GM18520 (cell line): ENCODE data around the gene ACACB.
"Not testable (repeated sequence)": the region's sequence is repeated elsewhere in the genome, so short reads cannot be mapped to it uniquely, and the experiment has no call there.

Experiments used
- ATAC-seq: cut with Tn5 transposase; IDR thresholded peaks from one replicate; pipeline ENCODE4 v1.9.1; 2021; ENCODE audit not compliant: unreplicated experiment

ACACB gene

DNA sequence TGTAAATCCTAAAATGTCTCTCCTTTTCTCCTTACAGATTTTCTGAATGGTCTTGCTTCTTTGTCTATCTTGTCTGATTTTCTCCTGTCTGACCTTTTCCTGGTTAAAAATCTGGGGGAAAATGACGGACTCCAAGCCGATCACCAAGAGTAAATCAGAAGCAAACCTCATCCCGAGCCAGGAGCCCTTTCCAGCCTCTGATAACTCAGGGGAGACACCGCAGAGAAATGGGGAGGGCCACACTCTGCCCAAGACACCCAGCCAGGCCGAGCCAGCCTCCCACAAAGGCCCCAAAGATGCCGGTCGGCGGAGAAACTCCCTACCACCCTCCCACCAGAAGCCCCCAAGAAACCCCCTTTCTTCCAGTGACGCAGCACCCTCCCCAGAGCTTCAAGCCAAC is 23.0 kb downstream of the ACACB start:
- no peak for ATAC-seq

DNA sequence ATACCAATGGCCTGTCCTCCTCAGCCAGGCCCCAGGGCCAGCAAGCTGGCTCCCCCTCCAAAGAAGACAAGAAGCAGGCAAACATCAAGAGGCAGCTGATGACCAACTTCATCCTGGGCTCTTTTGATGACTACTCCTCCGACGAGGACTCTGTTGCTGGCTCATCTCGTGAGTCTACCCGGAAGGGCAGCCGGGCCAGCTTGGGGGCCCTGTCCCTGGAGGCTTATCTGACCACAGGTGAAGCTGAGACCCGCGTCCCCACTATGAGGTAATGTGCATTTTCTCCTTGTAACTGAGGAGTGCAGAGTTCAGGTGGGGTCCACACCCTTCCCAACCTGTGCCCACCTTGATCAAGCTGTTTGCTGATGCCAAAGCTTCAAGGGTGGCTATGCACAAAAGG is 23.4 kb downstream of the ACACB start:
- ATAC-seq, result no peak

DNA sequence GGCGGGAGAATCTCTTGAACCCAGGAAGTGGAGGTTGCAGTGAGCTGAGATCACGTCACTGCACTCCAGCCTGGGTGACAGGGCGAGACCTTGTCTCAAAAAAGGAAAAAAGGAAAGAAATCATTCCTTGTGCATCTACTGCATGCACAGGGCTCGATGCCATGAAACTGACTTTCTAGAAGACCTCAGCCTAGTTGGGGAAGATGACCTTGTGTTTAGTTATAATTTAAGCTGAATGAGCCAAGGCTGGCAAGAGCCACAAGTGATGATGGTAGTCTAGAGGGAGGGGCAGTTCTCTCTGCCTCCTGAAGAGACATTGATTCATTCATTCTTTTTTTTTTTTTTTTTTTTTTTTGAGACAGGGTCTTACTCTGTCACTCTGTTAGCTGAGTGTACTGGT is 24.2 kb downstream of the ACACB start:
- no peak for ATAC-seq

DNA sequence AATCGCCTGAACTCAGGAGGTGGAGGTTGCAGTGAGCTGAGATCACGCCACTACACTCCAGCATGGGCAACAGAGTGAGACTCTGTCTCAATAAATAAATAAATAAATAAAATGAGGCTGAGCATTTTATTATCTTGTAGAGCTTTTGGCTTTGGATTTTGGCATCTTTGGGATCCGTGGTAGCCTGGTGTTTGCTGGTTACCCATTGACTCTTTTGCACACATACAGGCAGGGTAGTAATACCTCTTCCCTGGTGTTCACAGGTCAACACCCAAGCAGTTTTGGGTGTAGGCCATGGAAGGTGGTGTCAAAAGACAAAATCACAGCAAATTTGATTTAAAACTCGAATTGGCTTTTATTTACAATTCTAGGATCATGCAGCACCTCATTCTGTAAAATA is 27.8 kb downstream of the ACACB start:
- ATAC-seq, result no peak

DNA sequence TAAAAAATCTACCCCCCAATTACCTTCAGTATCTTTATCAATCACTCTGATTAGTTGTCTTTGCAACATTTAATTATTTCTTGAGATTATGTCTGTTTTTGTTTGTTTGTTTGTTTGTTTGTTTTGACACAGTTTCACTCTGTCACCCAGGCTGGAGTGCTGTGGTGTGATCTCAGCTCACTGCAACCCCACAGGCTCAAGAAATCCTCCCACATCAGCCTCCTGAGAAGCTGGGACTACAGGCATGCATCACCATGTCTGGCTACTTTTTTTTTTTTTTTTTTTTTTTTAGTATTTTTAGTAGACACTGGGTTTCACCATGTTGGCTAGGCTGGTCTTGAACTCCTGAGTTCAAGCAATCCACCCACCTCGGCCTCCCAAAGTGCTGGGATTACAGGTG is 30.7 kb downstream of the ACACB start:
- not testable (repeated sequence) for ATAC-seq

DNA sequence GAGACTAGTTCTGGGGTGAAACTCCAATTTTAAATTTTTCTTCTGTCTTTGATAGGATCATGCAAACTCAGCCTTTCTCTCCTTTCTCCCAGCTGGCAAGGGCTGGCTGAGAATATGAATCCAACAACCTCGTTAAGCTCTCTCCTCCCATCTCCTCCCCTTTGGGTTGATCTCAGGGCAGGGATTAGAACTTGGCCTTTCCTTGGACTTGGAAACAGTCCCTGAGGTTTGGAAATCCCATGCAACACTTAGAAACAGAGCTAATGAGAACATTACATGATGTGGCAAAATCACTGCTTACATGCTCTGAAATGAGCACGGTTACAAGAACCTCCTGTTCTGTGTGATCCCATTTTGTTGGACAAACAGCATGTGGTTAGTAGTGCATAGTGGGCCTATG is 31.6 kb downstream of the ACACB start:
- ATAC-seq, result no peak

DNA sequence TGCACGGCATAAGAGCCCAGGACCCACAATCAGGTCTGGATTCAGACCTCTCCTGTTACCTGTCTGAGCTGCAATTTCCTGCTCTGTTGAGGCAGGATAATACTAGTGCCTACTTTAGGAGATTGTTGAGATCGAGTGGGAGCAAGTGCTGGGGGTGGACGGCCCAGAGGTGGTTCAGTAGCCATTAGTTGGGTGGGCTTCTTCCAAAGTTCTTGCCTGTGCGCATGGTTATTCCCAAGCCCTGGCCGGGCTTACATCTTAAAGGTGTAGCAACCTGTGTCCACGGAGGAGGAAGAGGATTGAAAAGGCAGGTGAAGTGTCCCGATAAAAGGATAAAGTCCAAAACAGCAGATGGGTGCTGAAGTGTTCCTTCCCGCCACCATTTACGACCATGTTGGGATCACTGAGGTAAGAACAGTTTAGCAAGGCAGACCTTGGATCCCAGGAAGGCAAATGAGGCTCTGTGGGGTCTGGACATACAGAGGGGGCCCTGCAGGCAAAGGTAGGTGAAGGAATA is 33.8 kb downstream of the ACACB start:
- no peak for ATAC-seq

DNA sequence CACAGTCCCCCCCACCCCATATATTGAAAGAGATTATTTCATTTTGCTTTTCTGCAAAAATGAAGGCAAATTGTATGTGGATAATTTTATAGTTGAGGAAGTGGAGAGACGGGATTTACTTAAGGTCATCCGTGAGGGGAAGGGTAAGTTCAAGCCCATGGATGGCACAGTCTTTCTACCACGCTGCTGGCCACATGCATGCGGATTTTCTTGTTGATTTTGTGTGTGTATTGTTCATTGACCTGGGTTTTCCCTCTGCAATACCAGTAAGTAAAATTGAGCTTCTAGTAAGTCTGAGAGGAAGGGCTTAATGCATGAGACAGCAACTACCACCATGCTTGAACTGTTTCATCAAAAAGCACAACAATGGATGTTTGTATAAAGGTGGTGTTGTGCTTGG is 35.1 kb downstream of the ACACB start:
- no peak for ATAC-seq

DNA sequence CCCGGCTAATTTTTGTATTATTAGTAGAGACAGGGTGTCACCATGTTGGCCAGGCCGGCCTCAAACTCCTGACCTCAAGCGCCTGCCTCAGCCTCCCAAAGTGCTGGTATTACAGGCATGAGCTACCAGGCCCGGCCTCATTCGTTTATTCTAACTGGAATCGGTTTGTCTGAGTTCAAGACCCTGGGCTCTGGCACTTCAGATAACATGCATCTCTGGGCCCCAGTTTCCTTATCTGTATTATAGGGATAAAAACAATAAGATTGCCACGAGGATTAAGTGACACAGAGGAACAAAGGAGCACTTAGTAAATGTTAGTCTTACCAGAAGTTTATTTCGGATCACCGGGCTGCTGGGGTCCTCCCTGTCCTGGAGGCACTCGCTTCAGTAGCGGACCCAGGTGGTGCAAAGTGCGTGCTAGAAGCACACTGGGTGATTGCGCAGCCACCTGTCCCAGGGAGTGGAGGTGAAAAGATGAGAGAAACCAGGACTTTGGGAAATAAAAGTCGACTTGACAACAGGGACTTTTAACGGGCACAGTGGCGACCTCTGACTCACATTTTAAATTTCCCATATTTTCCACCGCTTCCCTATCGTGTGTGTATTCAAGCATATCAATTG is 37.5 kb downstream of the ACACB start:
- ATAC-seq, result no peak

DNA sequence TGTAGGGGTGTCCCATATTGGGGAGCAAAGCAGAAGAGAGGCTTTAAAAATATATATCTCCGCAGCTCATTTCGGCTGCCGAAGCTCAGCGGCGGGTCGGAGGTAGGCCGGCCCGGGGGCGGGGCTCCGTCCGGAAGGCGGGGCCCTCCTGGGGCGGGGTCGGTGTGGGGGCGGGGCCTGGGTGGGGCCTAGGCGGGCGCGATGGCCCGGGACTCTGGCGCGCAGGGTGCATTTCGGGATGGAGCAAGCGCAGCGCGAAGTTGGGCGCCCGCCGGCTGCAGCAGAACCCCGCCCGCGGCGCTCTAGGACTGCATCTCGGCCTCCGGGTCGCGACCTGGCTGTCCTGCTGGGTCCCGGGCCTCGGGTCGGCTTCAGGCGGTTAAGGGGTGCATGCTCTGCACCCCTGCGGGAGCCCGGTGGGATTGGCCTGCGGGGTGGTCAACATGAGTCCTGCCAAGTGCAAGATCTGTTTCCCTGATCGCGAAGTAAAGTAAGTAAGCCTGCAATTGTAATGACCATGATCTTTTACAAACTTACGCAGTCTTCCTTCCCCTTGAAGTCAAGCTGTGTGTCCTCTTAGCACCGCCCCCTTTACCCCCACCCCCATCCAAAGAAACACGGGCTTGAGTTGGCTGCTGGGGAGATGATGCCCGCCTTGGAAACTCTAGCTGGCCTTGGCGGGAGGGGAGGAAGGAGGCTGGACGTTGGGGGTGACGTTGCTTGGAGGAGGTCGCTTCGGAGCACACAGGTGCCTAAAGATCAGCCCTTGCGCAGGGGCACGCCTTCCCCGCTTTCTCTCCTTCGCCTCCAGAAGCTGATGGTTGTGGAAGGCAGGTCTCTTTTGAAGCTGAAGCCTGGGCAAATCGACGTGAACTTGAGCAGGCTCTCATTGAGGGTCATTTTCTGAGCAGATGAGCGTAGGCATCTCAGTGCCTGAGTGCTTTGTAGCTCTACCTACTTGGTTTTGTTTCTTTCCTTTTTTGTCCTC is 38.4 kb downstream of the ACACB start:
- ATAC-seq, result peak; percentile 58

DNA sequence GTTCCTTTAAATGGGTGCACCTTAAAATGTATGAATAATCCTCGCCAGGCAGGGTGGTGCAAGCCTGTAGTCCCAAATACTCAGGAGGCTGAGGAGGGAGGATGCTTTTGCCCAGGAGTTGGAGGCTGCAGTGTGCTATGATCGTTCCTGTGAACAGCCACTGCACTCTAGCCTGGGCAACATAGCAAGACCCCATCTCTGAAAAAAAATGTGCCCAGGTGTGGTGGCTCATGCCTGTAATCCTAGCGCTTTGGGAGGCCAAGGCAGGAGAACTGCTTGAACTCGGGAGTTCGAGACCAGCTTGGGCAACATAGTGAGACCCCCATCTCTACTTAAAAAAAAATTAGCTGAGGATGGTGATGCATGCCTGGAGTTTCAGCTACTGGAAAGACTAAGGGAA is 39.6 kb downstream of the ACACB start:
- no peak for ATAC-seq

DNA sequence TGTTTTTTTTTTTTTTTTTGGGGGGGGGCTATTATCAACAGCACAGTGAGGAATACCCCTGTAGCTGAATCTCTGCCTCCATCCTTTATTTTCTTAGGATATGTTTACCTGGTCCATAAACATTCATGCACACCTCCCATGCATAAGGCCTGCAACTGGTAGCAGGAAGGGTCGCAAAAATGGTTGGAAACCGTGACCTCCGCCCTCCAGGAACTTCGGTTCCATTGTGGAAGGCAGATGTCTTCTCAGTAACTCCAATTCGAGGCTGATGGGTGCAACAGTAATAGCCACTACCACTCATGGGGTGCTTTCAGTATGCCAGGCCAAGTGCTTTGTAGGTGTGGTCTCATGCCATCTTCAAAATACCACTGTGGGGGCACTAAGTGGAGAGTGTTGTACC is 40.2 kb downstream of the ACACB start:
- ATAC-seq, result no peak

DNA sequence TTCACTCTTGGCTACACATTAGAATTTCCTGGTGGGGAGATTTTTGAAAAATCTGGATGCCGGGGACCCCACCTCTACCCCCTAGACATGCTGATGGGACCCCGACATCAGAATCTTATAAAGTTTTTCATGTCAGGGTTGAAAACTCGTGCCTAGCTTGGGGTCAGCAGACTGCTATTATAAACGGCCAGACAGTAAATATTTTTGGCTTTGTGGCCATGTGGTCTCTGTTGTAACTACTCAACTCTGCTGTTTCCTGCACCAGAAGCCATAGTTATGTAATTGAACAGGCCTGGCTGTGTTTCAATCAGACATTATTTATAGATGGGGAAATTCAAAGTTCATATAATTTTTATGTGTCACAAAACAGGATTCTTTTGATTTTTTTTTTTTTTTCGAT is 41.6 kb downstream of the ACACB start:
- ATAC-seq, result no peak

DNA sequence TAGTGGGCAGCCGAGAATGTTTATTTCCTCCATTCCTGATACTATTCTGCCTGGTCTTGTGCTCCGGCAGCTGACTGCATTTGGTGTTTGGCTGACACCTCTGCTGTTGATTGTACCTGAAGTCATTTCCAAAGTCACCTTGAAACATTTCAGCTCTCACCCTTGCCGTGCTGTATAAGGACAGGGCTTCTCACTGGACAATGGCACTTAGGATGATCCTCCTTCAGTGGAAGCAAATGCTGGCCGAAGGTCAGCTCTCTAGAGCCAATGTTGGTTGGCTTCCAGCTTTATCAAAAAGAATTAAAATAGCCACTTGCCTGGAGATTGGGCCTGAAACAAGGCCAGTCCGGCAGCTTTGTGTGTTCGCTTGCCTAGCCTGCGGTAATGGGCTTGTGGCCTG is 44.0 kb downstream of the ACACB start:
- no peak for ATAC-seq

DNA sequence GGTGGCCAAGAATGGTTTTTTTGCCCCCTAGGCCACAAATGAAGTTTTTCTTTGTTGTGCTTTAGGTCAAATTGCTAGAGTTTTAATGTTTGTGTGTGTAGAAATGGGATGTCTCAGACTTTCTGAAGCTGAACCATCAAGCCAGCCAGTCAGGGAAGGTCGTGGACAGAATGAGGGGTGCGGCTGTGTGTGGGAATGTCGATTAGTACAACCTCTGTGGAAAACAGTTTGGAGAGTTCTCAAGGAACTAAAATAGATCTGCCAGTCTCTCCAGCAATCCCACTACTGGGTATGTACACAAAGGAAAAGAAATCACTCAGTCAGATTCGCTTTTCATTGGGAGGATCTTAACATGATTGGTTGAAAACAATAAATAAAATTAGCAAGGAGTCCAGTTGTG is 44.5 kb downstream of the ACACB start:
- ATAC-seq, result no peak

DNA sequence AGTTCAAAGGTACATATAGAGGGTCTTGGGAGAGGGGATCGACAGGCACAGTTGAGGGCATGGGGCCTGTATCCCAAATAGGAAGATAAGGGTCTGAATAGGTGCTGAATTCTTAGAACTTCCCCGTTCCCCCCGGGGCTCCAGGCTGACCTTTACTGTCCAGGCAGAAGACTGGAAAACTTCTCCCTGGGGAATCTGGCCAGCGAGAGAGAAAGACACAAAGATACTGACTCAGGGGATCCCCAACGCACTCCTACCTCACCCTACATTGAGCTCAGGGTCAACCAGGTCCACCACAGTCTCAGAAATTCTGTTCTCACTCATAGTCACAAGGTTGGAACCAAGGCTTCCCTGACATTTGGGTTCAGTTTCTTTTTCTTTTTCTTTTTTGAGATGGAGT is 46.2 kb downstream of the ACACB start:
- ATAC-seq, result no peak

DNA sequence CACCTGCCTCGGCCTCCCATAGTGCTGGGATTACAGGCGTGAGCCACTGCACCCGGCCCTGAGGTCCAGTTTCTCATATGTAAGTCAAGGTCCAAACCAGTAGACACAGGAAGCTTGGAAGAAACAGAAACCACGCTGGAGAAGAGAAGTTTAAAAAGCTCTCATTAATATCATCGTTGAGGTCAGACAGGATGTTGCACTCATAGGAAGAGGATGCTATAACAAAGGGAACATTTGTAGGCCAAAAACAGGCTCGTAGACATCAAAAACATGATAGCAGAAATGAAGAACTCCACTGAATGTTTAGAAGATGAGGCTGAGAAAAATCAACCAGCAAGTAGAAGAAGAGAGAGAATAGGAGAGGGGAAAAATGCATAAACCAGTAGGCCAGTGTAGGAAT is 46.8 kb downstream of the ACACB start:
- no peak for ATAC-seq

DNA sequence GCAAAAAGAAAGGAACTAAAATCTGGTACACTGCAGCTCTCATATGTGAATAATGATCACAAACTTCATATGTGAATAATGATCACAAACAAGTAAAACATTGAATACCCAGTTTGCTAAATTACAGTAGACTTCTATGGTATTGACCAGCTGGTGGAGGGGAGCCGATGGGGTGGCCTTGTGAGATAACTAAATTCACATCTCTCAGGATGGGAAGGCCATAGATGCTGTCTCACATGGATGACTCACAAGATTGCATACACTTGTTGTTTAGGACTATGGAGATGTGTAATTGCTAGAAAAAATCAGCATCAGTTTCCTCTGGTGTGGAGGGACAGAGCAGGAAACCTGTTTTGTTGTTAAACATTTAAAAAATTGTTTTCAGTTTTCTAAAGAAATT is 49.2 kb downstream of the ACACB start:
- no peak for ATAC-seq

DNA sequence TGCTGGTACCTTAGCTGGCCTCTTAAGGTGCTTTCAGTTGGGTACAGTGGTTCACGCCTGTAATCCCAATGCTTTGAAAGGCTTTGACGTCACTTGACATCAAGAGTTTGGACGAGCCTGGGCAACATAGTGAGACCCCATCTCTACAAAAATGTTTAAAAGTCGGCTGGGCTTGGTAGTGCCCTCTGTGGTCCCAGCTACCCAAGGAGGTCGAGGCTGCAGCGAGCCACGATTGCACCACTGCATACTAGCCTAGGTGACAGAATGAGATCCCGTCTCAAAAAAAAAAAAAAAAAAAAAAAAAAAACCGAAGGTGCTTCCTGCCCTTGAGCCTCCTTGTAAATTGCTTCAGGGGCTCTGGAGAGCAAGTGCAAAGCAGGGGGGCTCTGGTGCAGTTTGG is 50.0 kb downstream of the ACACB start:
- no peak for ATAC-seq

DNA sequence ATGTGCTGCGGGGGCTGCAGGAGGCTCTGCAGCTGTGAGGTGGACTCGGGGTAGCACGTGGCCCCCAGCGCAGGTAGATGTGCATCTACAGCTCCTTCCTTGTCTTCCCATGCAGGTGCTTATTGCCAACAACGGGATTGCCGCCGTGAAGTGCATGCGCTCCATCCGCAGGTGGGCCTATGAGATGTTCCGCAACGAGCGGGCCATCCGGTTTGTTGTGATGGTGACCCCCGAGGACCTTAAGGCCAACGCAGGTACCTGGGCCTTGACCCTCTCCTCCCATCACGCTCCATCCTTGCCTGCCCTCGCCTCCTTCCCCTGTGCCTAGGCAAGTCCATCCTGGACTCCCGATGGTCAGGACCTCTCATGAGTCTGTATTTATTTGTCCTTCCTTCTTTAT is 51.4 kb downstream of the ACACB start:
- ATAC-seq, result no peak

DNA sequence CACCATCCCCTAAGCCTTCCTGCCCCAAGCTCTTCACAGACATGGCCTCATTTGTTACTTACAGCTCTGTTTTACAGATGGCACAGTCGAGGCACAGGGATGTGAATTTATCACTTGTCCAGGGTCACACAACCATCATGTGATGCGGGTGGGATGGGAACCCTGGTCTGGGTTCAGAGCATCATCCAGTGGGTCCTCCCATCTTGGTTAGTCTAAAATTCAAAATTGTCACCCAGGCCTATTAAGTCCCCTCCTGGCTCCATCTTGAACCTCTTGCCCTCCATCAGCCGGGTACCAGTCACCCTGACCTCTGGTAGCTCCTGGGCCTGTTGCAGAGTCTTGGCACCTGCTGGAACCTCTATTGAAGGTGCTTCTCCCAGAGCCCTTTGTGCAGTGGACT is 52.9 kb downstream of the ACACB start:
- ATAC-seq, result no peak

DNA sequence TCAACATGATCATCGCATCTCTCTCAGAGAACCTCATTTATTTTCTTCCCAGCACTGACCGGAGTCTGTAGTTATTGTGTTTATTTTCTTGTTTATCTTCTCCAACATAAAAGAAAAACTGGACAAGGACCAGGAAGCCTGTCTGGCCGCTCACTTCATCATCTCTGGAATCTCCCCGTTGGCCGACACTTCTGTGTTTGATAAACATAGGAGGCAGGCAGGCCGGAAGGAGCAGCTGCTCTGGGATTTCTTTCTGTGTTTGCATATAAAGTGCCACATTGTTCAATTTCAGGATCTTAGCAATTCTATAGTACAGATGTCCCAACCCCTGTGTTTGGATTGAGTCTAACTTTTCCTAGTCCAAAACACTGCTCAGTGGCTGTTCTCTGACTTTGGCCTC is 53.3 kb downstream of the ACACB start:
- no peak for ATAC-seq
